SU-DHL-6 (cell line): Measurements from ENCODE around the gene KBTBD8.

ENCODE experiments used
- H2AFZ ChIP-seq: fragments of 200-600 bp; sonication (generic); 2 replicates; pipeline ENCODE4 v1.6.1; 2014; ENCODE audit warnings: low read depth, mild to moderate bottlenecking, moderate library complexity, mixed read lengths, antibody characterized with exemption, low read length; ENCODE audit not compliant: severe bottlenecking
- H3F3A ChIP-seq: fragments of 200-600 bp; shearing (Covaris generic); 2 replicates; pipeline ENCODE4 v1.6.0; 2016; ENCODE audit warnings: antibody characterized with exemption, mild to moderate bottlenecking; ENCODE audit not compliant: insufficient read depth
- H3K27ac ChIP-seq: fragments of 200-600 bp; sonication (generic); 2 replicates; pipeline ENCODE4 v1.5.1; 2016; ENCODE audit warnings: low read depth, mild to moderate bottlenecking, low read length, moderate library complexity, mixed read lengths
- H3K27me3 ChIP-seq: fragments of 200-600 bp; sonication (generic), shearing (Covaris generic); 2 replicates; pipeline ENCODE4 v1.6.0; 2014; ENCODE audit warnings: mild to moderate bottlenecking, low read length
- H3K36me3 ChIP-seq: fragments of 200-600 bp; sonication (generic); 2 replicates; pipeline ENCODE4 v1.6.1; 2014; ENCODE audit warnings: mild to moderate bottlenecking, low read length, mixed read lengths
- H3K4me2 ChIP-seq: fragments of 300-600, 200-600 bp; shearing (Covaris generic), sonication (generic); 2 replicates; pipeline ENCODE4 v1.6.0; 2014; ENCODE audit warnings: low read length, low read depth, mild to moderate bottlenecking; ENCODE audit not compliant: poor library complexity, severe bottlenecking
- H3K4me3 ChIP-seq: fragments of 200-600 bp; sonication (generic); 2 replicates; pipeline ENCODE4 v1.5.1; 2014; ENCODE audit warnings: antibody characterized with exemption, low read length, mild to moderate bottlenecking, mixed read lengths; ENCODE audit not compliant: insufficient read depth, poor library complexity, severe bottlenecking
- H3K79me2 ChIP-seq: fragments of 200-600 bp; sonication (generic); 2 replicates; pipeline ENCODE4 v1.6.1; 2014; ENCODE audit warnings: mild to moderate bottlenecking, low read length, moderate library complexity; ENCODE audit not compliant: insufficient read depth
- H3K9ac ChIP-seq: fragments of 200-600 bp; sonication (generic); 2 replicates; pipeline ENCODE4 v1.7.0; 2014; ENCODE audit warnings: mild to moderate bottlenecking, low read length
- H3K9me2 ChIP-seq: fragments of 200-600 bp; sonication (generic); replicated peaks from 2 replicates; pipeline ENCODE4 v1.6.1; 2014; ENCODE audit warnings: low read length; ENCODE audit not compliant: insufficient read depth
- H3K9me3 ChIP-seq: fragments of 200-600 bp; sonication (generic); 2 replicates; pipeline ENCODE4 v1.6.1; 2014; ENCODE audit warnings: low read length, mixed read lengths; ENCODE audit not compliant: insufficient read depth
- H4K20me1 ChIP-seq: fragments of 200-600 bp; sonication (generic); 2 replicates; pipeline ENCODE4 v1.6.1; 2014; ENCODE audit warnings: low read depth, mild to moderate bottlenecking, antibody characterized with exemption, low read length, moderate library complexity, mixed read lengths
- CTCF ChIP-seq: fragments of 200-600 bp; sonication (generic); IDR thresholded peaks from one replicate; pipeline ENCODE4 v1.5.1; 2017; ENCODE audit warnings: antibody characterized with exemption, mild to moderate bottlenecking, low read length, moderate library complexity; ENCODE audit not compliant: insufficient read depth, poor library complexity, severe bottlenecking
- EZH2phosphoT487 ChIP-seq: fragments of 200-600 bp; sonication (generic), shearing (Covaris generic); conservative IDR thresholded peaks from 2 replicates; pipeline ENCODE4 v1.6.1; 2018; ENCODE audit warnings: mild to moderate bottlenecking, antibody characterized with exemption, low read length, moderate library complexity, mixed read lengths

KBTBD8 gene

GRCh38 chr3:66983101-66983500 is 15.0 kb upstream of the KBTBD8 start:
- no peaks in the 10 kb centered on the region for H3K9me3 ChIP-seq
- H3K9me2 ChIP-seq: no peaks in the 10 kb centered on the region
- no peaks in the 10 kb centered on the region for H4K20me1 ChIP-seq
- no peak for TF ChIP-seq CTCF
- no peak for TF ChIP-seq EZH2phosphoT487
- H3F3A ChIP-seq: no peaks in the 10 kb centered on the region
- H3K9ac ChIP-seq: no peak overlapping the region
- H2AFZ ChIP-seq: no peak overlapping the region
- no peaks in the 10 kb centered on the region for H3K79me2 ChIP-seq
- no peaks in the 10 kb centered on the region for H3K27me3 ChIP-seq
- H3K4me3 ChIP-seq: no peak overlapping the region
- H3K4me2 ChIP-seq: no peak overlapping the region
- no peak overlapping the region for H3K27ac ChIP-seq
- no peaks in the 10 kb centered on the region for H3K36me3 ChIP-seq

- no peak overlapping the region for H3K4me3 ChIP-seq
- no peaks in the 10 kb centered on the region for H3F3A ChIP-seq
- no peak overlapping the region for H2AFZ ChIP-seq
- no peaks in the 10 kb centered on the region for H4K20me1 ChIP-seq
- no peaks in the 10 kb centered on the region for H3K9me3 ChIP-seq
- H3K36me3 ChIP-seq: no peaks in the 10 kb centered on the region
- H3K9ac ChIP-seq: no peak overlapping the region
- H3K4me2 ChIP-seq: no peak overlapping the region
- H3K9me2 ChIP-seq: no peaks in the 10 kb centered on the region
- no peaks in the 10 kb centered on the region for H3K27me3 ChIP-seq
- TF ChIP-seq EZH2phosphoT487 (no peak), CTCF (no peak)
- H3K79me2 ChIP-seq: no peaks in the 10 kb centered on the region
- no peak overlapping the region for H3K27ac ChIP-seq
Observed at GRCh38 chr3:66985336-66985920, 12.7 kb upstream of the KBTBD8 start.

GRCh38 chr3:66986406-66986805 is 11.7 kb upstream of the KBTBD8 start:
- Histone ChIP-seq H3K4me2 (no peak overlapping the region), H3K9me3 (no peaks in the 10 kb centered on the region), H2AFZ (no peak overlapping the region), H3K79me2 (no peaks in the 10 kb centered on the region), H3K9me2 (no peaks in the 10 kb centered on the region), H4K20me1 (no peaks in the 10 kb centered on the region), H3K9ac (no peak overlapping the region), H3F3A (no peaks in the 10 kb centered on the region), H3K27me3 (no peaks in the 10 kb centered on the region), H3K27ac (no peak overlapping the region), H3K4me3 (no peak overlapping the region), H3K36me3 (no peaks in the 10 kb centered on the region)
- no peak for TF ChIP-seq CTCF
- no peak for TF ChIP-seq EZH2phosphoT487
